ENCODE measurements around the gene MAPK8.

- TF ChIP-seq CTCF (IDR thresholded peaks at IDR 0.05; ENCODE audit: low read length) = no peak
- TF ChIP-seq EZH2 (optimal IDR thresholded peaks at IDR 0.05; ENCODE audit: low read depth, low read length) = no peak
These were observed 100.2 kb downstream of the MAPK8 start for GRCh38 chr10:48406658-48407057.

Data from MM.1S (cell line).